ENCODE data around the gene FANCD2.

DNA sequence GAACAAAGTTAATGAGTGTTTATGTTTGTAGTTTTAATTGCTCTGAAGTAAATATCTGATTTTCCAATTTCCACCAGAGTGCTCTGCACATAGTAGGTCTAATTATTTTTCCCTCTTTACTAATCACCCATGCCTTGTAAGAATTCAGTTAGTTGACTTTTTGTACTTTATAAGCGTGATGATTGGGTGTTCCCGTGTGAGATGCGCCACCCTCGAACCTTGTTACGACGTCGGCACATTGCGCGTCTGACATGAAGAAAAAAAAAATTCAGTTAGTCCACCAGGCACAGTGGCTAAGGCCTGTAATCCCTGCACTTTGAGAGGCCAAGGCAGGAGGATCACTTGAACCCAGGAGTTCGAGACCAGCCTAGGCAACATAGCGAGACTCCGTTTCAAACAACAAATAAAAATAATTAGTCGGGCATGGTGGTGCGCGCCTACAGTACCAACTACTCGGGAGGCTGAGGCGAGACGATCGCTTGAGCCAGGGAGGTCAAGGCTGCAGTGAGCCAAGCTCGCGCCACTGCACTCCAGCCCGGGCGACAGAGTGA lies 114.8 kb downstream of the FANCD2 start:
- TF ChIP-seq GATA3 (IDR thresholded peaks at IDR 0.05; ENCODE audit: low read depth, low read length) (no peak), GATA2 (IDR thresholded peaks at IDR 0.05; ENCODE audit: low read depth, low read length) (no peak)

Data from SH-SY5Y (cell line).